ENCODE results near the gene TMEM132C.

GRCh38 chr12:128313931-128314330, 47.0 kb downstream of the TMEM132C start:
- TF ChIP-seq SIN3A (IDR thresholded peaks at IDR 0.05; ENCODE audit: borderline replicate concordance, insufficient read depth, low read length) (no peak), POLR2AphosphoS5 (IDR thresholded peaks at IDR 0.05; ENCODE audit: low read depth, low read length) (no peak)
